RPMI8226 (cell line): ENCODE results near the gene SPTSSA.
"Not testable (repeated sequence)": the region's sequence is repeated elsewhere in the genome, so short reads cannot be mapped to it uniquely, and the experiment has no call there.

Experiments
- DNase-seq: peaks from one replicate; pipeline ENCODE4 v3.0.0-alpha.2; 2015

SPTSSA gene

DNA sequence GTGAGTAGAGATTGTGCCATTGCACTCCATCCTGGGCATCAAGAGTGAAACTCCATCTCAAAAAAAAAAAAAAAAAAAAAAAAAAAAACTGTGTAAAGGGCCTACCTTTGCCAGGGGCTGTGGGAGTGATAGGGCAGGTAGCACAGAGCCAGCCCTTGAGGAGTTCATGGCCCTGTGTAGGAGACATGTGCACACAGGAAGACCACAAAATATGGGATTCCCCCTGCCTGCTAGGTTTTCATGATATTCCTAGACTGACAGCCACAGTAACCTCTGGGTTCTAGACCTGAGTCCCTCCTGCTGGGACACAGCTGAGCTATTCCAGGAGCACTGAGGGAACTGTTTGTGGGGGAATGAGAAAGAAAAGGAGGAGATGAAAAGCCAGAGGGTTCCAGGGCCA lies 8.3 kb upstream of the SPTSSA start:
- DNase-seq: no peak

DNA sequence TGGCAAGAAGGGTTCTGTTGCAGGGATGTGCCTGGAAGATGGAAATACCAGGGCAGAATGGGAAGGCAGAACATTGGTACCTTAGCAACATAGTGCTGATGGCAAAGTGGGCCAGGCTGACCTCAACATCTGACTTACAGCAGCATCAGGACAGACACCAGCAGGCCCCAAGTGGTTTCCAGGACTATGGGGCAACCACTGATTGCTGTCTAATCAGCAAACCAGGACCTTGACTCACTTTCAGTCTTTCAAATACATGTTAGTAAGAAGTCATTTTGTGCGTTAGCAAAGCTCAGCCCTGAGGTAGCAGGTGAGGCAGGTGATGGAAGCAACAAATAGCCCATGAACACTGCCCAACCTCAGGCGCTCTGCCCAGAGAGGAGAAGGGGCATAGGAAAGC lies 4.7 kb upstream of the SPTSSA start:
- no peak for DNase-seq

DNA sequence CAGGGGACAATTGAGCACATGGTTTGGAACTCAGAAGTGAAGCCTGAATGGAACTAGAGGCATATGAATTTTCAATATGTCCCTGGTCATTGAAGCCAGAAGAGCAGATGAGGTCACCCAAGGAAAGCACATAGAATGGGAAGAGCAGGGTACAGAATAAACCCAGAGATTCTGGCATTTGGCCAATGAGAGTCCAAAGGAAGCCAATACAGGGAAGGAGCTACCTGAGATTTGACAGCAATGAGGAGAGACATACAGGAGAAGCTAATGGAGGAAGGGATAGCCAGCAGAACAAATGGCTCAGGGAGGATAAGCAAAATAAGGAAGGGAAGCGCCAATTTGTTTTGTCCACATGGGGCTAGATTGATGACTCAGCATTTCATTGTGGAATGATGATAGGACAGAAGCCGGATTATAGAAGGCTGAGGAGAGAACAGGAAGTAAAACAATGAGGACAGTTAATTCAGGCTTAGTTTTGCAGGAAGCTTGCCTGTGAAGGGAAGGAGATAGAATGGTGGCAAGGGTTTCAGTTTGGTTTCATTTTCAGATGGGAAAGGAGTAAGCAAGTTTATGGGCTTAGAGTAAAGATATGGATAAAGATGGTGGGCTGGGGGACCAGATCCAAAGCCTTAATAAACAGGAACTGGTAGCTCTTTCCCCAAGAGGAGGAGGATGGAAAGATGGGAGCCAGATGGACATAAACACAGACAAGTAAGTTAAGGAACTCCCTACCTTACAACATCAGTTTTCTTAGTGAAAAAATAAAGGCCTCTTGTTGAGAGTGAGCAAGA lies 3.2 kb upstream of the SPTSSA start:
- DNase-seq: peak; percentile 27

- no peak for DNase-seq
Measured at GRCh38 chr14:34463598-34463961, 1.5 kb upstream of the SPTSSA start.

- peak; percentile 42 for DNase-seq
Measured at GRCh38 chr14:34461334-34462131, 507 bp downstream of the SPTSSA start.

DNA sequence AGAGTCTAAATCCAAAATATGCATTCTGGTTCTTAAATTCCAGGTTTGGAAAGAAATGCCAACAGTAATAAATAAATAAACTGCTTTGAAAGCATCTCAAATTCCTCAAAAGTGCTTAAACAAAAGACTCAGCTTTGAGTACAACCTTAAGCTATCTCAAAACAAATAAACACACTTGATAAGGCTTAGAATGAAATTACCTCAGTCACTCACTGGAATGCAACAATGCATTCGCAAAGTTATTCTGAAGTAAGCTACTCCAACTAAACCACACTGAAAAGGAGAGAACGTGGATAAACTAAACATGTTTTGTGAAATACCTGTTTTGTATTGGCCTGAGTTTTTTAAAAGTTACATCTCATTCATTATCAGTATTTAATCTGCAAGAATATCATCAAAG lies 1.2 kb downstream of the SPTSSA start:
- no peak for DNase-seq

DNA sequence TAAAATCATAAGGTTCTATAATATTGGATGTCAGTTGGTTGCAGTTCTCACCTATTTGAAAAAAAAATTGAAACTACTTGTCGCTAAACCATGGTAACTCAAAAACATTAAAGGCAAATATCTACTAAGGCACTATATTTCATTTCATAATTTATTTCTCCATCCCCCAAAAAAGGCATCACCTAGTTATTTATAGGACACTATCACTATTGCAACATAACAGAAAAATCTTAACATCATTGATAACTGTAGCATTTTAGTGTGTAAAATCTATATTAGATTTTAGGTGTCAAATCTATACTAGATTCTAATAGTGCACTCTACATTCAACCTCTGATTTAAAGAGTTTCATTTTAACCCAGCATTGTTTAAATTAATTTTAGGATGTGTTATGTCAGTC lies 1.7 kb downstream of the SPTSSA start:
- no peak for DNase-seq

DNA sequence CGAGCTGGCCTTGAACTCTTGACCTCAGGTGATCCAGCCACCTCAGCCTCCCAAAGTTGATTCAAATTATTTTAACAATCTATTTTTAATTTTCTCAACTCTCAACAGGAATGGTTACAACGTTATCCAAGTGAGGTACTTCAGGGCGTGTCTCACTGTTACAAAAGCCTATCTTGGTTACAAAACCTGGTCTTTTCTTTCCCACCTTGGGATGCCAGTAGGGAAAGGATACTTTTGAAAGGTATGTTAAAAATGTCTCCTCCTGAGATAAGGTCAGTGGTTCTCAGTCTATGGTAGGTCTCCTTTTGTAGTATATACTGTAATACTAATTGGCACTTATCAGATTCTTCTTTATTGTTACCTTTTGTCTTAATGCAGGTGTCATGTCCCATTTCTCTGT lies 4.9 kb downstream of the SPTSSA start:
- no peak for DNase-seq

DNA sequence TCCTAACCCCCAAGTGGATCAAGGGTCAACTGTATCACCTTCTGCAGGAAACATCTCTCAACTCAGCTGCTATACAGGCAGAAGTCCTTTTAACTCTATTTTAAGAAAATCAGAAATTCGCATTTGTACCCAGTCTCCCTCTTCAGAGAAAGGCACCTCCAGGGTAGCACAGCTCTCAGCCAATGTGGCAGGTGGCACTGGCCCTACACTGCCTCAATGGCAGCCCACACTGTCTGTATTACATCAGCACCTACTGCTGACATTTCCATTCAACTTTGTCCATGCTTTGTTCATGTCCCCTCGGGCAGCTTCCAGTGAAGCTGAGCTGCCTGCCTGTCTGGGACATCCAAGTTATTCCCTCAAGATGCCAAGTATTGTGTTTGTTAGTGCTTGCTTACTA lies 8.8 kb downstream of the SPTSSA start:
- DNase-seq: no peak

- DNase-seq: no peak
Measured at GRCh38 chr14:34452258-34452822, 9.7 kb downstream of the SPTSSA start.

DNA sequence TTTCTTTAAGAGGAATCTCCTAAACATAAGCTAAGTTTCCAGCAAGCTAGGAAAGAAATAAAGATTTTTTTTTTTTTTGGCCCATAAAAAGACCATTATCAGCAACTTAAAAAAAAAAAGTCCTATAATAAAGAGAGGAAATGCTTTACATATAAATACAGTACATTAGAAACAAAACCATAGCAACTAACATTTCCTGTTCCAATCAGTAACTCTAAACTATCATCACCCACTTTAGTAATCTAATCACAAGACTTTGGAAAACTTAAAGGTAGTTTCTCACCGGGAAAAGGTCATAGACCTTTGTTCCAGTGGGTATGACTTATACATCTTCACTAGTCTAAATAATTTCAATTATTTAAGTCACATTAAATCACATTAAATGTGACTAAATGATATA lies 11.1 kb downstream of the SPTSSA start:
- DNase-seq: no peak

DNA sequence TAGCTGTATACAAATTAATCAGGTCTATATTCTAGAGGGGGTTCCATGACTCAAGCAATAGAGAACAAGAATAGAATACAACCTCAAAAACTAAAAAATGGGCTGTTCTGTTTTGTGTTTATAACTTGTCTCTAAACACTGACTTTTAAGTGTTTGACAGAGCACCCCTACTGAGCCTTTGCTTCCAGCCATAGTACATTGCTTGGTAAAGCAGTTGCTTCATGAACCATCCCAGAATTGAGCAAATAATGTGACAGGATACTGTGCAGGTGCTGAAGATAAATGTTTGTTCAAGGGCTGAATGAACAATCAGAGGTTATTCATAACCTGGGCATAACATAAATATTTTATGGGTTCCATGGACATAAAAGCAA lies 11.5 kb downstream of the SPTSSA start:
- DNase-seq: no peak

- DNase-seq: no peak
Measured at GRCh38 chr14:34449819-34450541, 12.1 kb downstream of the SPTSSA start.

DNA sequence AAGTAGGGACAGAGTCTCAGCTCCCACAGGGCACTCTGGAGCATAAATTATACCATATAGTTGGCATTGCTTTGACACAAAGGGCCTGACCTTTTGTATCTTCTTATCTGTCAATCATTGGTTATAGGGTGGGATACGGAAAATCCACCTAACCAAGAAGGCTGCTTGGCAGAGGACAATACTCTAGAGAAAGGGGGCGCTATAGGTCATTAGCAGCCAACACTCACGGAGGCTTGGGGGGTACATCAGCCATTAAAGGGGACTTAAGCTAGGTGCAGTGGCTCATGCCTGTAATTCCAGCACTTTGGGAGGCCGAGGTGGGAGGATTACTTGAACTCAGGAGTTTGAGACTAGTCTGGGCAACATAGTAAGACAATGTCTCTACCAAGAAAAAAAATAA lies 22.9 kb downstream of the SPTSSA start:
- DNase-seq: no peak

GRCh38 chr14:34438438-34438837 lies 23.6 kb downstream of the SPTSSA start:
- DNase-seq: no peak

DNA sequence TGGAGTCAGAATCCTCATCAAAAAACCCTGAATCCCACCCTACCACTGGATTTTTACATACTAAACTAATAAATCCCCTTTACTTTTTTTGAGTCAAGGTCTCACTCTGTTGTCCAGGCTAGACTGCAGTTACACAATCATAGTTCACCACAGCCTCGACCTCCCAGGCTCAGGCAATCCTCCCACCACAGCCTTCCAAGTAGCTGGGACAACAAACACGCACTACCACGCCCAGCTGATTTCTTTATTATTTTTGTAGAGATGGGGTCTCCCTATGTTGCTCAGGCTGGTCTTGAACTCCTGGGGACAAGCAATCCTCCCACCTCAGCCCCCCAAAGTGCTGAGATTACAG lies 24.3 kb downstream of the SPTSSA start:
- DNase-seq: no peak

- no peak for DNase-seq
Measured at GRCh38 chr14:34436960-34437728, 24.9 kb downstream of the SPTSSA start.

GRCh38 chr14:34436118-34436905 lies 25.7 kb downstream of the SPTSSA start:
- no peak for DNase-seq

GRCh38 chr14:34433957-34434356 lies 28.1 kb downstream of the SPTSSA start:
- DNase-seq: no peak

DNA sequence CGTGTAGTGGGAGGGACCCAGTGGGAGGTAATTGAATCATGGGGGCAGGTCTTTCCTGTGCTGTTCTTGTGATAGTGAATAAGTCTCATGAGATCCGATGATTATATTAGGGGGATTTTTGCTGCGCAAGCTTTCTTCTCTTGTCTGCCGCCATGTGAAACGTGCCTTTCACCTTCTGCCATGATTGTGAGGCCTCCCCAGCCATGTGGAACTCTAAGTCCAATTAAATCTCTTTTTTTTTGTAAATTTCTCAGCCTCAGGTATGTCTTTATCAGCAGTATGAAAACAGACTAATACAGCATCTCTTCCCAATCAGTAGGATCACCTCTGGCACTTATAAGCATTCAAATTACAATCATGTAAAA lies 34.0 kb downstream of the SPTSSA start:
- DNase-seq: not testable (repeated sequence)

GRCh38 chr14:34426313-34427295 lies 35.4 kb downstream of the SPTSSA start:
- no peak for DNase-seq
